KMS-11 (cell line): ENCODE data around the gene XRCC2.

Source experiments
- H2AFZ ChIP-seq: fragments of 200-600 bp; sonication (generic); 2 replicates; pipeline ENCODE4 v1.6.1; 2016; ENCODE audit warnings: antibody characterized with exemption, mixed run types, low read depth
- H3K27ac ChIP-seq: fragments of 200-600 bp; sonication (generic); 2 replicates; pipeline ENCODE4 v1.6.1; 2016; ENCODE audit warnings: mild to moderate bottlenecking, mixed run types
- H3K27me3 ChIP-seq: fragments of 200-600 bp; sonication (generic); 2 replicates; pipeline ENCODE4 v1.6.1; 2017; ENCODE audit warnings: mild to moderate bottlenecking, low read depth, mixed run types, moderate library complexity; ENCODE audit not compliant: insufficient read depth
- H3K36me3 ChIP-seq: fragments of 200-600 bp; sonication (generic); 2 replicates; pipeline ENCODE4 v1.6.1; 2017; ENCODE audit warnings: mild to moderate bottlenecking, mixed run types; ENCODE audit not compliant: insufficient read depth
- H3K4me1 ChIP-seq: fragments of 200-600 bp; sonication (generic); 2 replicates; pipeline ENCODE4 v1.6.1; 2016; ENCODE audit warnings: mild to moderate bottlenecking, low read depth, mixed run types; ENCODE audit not compliant: poor library complexity, severe bottlenecking
- H3K4me2 ChIP-seq: fragments of 200-600 bp; sonication (generic); 2 replicates; pipeline ENCODE4 v1.7.0; 2016; ENCODE audit warnings: mild to moderate bottlenecking, mixed run types
- H3K4me3 ChIP-seq: fragments of 200-600 bp; sonication (generic); IDR thresholded peaks from 2 replicates; pipeline ENCODE4 v1.6.1; 2017; ENCODE audit warnings: low read depth, low read length, mixed read lengths; ENCODE audit not compliant: insufficient read depth
- H3K79me2 ChIP-seq: fragments of 200-600 bp; sonication (generic); 2 replicates; pipeline ENCODE4 v1.6.1; 2016; ENCODE audit warnings: low read depth, mixed run types; ENCODE audit not compliant: insufficient read depth
- H3K9ac ChIP-seq: fragments of 200-600 bp; sonication (generic); 2 replicates; pipeline ENCODE4 v1.6.1; 2016; ENCODE audit warnings: mild to moderate bottlenecking, mixed run types
- H4K20me1 ChIP-seq: fragments of 200-600 bp; sonication (generic); 2 replicates; pipeline ENCODE4 v1.6.1; 2016; ENCODE audit warnings: mild to moderate bottlenecking, mixed run types; ENCODE audit not compliant: insufficient read depth
- TF ChIP-seq, protein P1 (sequence below): fragments of 200-600 bp; sonication (generic); conservative IDR thresholded peaks from 2 replicates; pipeline ENCODE4 v1.6.1; 2017; ENCODE audit warnings: low read depth, mild to moderate bottlenecking, antibody characterized with exemption, low read length, moderate library complexity, mixed read lengths

The XRCC2 gene

DNA sequence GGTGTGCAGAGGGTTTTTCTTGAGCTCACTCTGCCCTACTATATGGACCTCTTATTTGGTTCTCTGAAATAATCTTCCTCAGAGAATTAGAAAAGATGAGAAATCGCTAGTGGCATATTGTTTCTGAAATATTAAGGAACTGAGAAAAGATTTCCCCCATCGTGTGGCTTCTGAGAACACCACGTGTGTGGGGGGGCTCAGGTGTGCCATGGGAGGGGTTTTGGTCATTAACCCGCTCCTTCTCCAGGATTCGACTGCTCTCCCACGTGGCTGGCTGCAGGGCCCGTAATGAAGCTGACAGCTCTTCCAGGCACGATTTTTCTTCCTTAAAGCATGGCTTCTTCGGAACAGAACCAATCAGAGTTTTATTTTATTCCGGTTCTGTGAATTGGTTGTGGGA, 67.7 kb downstream of the XRCC2 start:
- Histone ChIP-seq H3K9ac (no peak overlapping the region), H3K4me3 (no peak overlapping the region), H4K20me1 (no peaks in the 10 kb centered on the region), H3K27me3 (no peaks in the 10 kb centered on the region), H3K79me2 (no peaks in the 10 kb centered on the region), H3K4me1 (no peaks in the 10 kb centered on the region), H3K4me2 (no peak overlapping the region), H2AFZ (no peak overlapping the region), H3K27ac (no peak overlapping the region), H3K36me3 (no peaks in the 10 kb centered on the region)
- TF ChIP-seq, protein P1, sequence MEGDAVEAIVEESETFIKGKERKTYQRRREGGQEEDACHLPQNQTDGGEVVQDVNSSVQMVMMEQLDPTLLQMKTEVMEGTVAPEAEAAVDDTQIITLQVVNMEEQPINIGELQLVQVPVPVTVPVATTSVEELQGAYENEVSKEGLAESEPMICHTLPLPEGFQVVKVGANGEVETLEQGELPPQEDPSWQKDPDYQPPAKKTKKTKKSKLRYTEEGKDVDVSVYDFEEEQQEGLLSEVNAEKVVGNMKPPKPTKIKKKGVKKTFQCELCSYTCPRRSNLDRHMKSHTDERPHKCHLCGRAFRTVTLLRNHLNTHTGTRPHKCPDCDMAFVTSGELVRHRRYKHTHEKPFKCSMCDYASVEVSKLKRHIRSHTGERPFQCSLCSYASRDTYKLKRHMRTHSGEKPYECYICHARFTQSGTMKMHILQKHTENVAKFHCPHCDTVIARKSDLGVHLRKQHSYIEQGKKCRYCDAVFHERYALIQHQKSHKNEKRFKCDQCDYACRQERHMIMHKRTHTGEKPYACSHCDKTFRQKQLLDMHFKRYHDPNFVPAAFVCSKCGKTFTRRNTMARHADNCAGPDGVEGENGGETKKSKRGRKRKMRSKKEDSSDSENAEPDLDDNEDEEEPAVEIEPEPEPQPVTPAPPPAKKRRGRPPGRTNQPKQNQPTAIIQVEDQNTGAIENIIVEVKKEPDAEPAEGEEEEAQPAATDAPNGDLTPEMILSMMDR, result no peak

DNA sequence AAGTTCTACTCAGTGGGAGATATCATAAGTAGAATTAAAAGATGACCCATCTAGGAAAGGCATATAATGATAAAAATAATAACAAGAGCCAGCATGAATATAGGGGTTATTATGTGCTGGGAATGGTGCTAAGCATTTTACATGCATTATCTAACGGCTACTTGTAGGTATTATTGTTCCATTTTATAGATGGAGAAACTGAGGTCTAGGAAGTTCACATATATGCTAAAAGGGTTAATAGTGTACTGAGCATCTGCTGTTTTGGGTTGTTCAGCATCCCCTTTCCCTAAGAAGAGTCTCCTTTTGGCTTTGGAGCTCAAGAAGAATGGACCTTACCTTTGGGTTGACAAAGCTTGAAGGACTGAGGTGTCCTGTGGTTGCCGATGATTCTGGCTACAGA, 68.9 kb downstream of the XRCC2 start:
- no peak overlapping the region for H3K27ac ChIP-seq
- H3K36me3 ChIP-seq, result no peaks in the 10 kb centered on the region
- no peak overlapping the region for H3K4me3 ChIP-seq
- H3K27me3 ChIP-seq, result no peaks in the 10 kb centered on the region
- no peak overlapping the region for H3K9ac ChIP-seq
- no peak overlapping the region for H2AFZ ChIP-seq
- TF ChIP-seq, protein P1, result no peak
- H4K20me1 ChIP-seq, result no peaks in the 10 kb centered on the region
- no peaks in the 10 kb centered on the region for H3K79me2 ChIP-seq
- H3K4me1 ChIP-seq, result no peaks in the 10 kb centered on the region
- H3K4me2 ChIP-seq, result no peak overlapping the region

DNA sequence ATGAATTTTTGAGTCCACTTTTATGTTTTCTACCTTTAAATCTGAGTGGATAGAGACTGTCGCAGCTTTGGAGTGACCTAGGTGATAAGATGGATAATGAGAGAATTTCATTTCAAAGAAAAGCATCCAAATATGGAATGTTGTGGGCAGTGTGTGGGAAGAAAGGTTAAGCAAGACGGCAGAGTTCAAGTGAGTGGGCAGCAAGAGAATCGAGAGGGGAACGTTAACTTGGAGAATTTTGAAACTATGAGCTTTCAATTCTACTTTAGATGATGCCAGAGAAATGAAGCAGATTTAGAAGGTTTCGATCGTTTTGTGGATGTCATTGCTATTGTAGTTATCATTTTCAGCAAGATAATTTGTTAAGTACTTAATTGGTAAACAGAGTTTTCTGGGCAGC, 73.0 kb downstream of the XRCC2 start:
- no peaks in the 10 kb centered on the region for H3K27me3 ChIP-seq
- no peak overlapping the region for H3K27ac ChIP-seq
- H3K4me2 ChIP-seq, result no peak overlapping the region
- TF ChIP-seq, protein P1, result no peak
- H3K36me3 ChIP-seq, result no peaks in the 10 kb centered on the region
- H3K4me3 ChIP-seq, result no peak overlapping the region
- no peaks in the 10 kb centered on the region for H3K79me2 ChIP-seq
- no peak overlapping the region for H2AFZ ChIP-seq
- no peaks in the 10 kb centered on the region for H4K20me1 ChIP-seq
- no peak overlapping the region for H3K9ac ChIP-seq
- no peaks in the 10 kb centered on the region for H3K4me1 ChIP-seq

DNA sequence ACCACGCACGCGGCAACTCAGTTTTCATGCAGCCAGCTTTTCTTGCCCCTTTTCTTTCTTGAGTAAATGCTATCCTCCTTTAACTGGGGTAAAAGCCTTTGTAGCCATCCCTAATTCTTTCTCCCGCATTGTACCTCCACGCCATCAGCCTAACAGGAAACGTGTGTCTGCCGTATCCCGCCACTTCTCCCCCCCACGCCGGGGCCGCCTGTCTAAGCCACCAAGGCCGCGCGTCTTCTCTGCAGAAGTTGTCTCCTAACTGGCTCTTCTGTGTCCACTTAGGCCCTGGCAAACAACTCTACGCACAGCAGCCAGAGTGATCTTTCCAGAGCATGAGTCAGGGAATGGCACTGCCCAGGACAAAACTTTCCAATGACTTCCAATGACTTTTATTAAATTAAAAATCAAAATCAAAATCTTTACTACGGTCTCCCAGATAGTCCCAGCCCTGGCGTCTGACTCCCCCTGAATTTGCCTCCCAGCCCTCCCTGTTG, 74.6 kb downstream of the XRCC2 start:
- H3K4me2 ChIP-seq, result no peak overlapping the region
- no peak overlapping the region for H3K4me3 ChIP-seq
- H3K36me3 ChIP-seq, result no peaks in the 10 kb centered on the region
- no peak overlapping the region for H3K9ac ChIP-seq
- H2AFZ ChIP-seq, result no peak overlapping the region
- no peaks in the 10 kb centered on the region for H3K4me1 ChIP-seq
- H3K27me3 ChIP-seq, result no peaks in the 10 kb centered on the region
- TF ChIP-seq, protein P1, result no peak
- no peaks in the 10 kb centered on the region for H4K20me1 ChIP-seq
- no peaks in the 10 kb centered on the region for H3K79me2 ChIP-seq
- no peak overlapping the region for H3K27ac ChIP-seq
